ENCODE data around the gene ASCL4.

GRCh38 chr12:107759410-107759809 lies 15.1 kb upstream of the ASCL4 start:
- TF ChIP-seq CTCF (IDR thresholded peaks at IDR 0.05; ENCODE audit: low read depth, low read length, missing input control), result no peak
- TF ChIP-seq TAF1 (conservative IDR thresholded peaks at IDR 0.05), result no peak
- TF ChIP-seq, protein P1, sequence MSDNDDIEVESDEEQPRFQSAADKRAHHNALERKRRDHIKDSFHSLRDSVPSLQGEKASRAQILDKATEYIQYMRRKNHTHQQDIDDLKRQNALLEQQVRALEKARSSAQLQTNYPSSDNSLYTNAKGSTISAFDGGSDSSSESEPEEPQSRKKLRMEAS (IDR thresholded peaks at IDR 0.05), result no peak
- TF ChIP-seq, protein P2, sequence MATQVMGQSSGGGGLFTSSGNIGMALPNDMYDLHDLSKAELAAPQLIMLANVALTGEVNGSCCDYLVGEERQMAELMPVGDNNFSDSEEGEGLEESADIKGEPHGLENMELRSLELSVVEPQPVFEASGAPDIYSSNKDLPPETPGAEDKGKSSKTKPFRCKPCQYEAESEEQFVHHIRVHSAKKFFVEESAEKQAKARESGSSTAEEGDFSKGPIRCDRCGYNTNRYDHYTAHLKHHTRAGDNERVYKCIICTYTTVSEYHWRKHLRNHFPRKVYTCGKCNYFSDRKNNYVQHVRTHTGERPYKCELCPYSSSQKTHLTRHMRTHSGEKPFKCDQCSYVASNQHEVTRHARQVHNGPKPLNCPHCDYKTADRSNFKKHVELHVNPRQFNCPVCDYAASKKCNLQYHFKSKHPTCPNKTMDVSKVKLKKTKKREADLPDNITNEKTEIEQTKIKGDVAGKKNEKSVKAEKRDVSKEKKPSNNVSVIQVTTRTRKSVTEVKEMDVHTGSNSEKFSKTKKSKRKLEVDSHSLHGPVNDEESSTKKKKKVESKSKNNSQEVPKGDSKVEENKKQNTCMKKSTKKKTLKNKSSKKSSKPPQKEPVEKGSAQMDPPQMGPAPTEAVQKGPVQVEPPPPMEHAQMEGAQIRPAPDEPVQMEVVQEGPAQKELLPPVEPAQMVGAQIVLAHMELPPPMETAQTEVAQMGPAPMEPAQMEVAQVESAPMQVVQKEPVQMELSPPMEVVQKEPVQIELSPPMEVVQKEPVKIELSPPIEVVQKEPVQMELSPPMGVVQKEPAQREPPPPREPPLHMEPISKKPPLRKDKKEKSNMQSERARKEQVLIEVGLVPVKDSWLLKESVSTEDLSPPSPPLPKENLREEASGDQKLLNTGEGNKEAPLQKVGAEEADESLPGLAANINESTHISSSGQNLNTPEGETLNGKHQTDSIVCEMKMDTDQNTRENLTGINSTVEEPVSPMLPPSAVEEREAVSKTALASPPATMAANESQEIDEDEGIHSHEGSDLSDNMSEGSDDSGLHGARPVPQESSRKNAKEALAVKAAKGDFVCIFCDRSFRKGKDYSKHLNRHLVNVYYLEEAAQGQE (IDR thresholded peaks at IDR 0.05), result no peak
